Measurements from ENCODE around the gene PFKL.
"Not testable (repeated sequence)": the region's sequence is repeated elsewhere in the genome, so short reads cannot be mapped to it uniquely, and the experiment has no call there.

Gene PFKL

GRCh38 chr21:44301961-44302406 is 2.1 kb downstream of the PFKL start:
- DNase-seq (ENCODE audit: insufficient read length, low spot score), result no peak
- FAIRE-seq, result no peak
- no peak for TF ChIP-seq CTCF (IDR thresholded peaks at IDR 0.05; ENCODE audit: insufficient read depth, missing control alignments)

GRCh38 chr21:44302573-44303401 is 2.9 kb downstream of the PFKL start:
- not testable (repeated sequence) for DNase-seq (ENCODE audit: insufficient read length, low spot score); FAIRE-seq
- peak; percentile 31 for TF ChIP-seq CTCF (IDR thresholded peaks at IDR 0.05; ENCODE audit: insufficient read depth, missing control alignments)

- TF ChIP-seq CTCF (IDR thresholded peaks at IDR 0.05; ENCODE audit: insufficient read depth, missing control alignments), result no peak
- DNase-seq (ENCODE audit: insufficient read length, low spot score) (peak; percentile 80), FAIRE-seq (no peak)
Measured at GRCh38 chr21:44303490-44303981, 3.7 kb downstream of the PFKL start.

GRCh38 chr21:44304011-44304616 is 4.3 kb downstream of the PFKL start:
- FAIRE-seq, result no peak
- no peak for DNase-seq (ENCODE audit: insufficient read length, low spot score)
- no peak for TF ChIP-seq CTCF (IDR thresholded peaks at IDR 0.05; ENCODE audit: insufficient read depth, missing control alignments)

- TF ChIP-seq CTCF (IDR thresholded peaks at IDR 0.05; ENCODE audit: insufficient read depth, missing control alignments), result peak; percentile 62
- FAIRE-seq (no peak), DNase-seq (ENCODE audit: insufficient read length, low spot score) (peak; percentile 83)
Measured at GRCh38 chr21:44304877-44305293, 5.0 kb downstream of the PFKL start.

GRCh38 chr21:44305691-44306090 is 5.8 kb downstream of the PFKL start:
- TF ChIP-seq CTCF (IDR thresholded peaks at IDR 0.05; ENCODE audit: insufficient read depth, missing control alignments), result no peak
- FAIRE-seq (no peak), DNase-seq (ENCODE audit: insufficient read length, low spot score) (no peak)
